GM18873 (cell line): ENCODE measurements around the gene PTPRE.
"Not testable (repeated sequence)": the region's sequence is repeated elsewhere in the genome, so short reads cannot be mapped to it uniquely, and the experiment has no call there.

Source experiments
- ATAC-seq: cut with Tn5 transposase; IDR thresholded peaks from one replicate; pipeline ENCODE4 v1.9.1; 2021; ENCODE audit warnings: mild to moderate bottlenecking, moderate library complexity, moderate number of reproducible peaks; ENCODE audit not compliant: unreplicated experiment, low FRiP score

PTPRE gene

DNA sequence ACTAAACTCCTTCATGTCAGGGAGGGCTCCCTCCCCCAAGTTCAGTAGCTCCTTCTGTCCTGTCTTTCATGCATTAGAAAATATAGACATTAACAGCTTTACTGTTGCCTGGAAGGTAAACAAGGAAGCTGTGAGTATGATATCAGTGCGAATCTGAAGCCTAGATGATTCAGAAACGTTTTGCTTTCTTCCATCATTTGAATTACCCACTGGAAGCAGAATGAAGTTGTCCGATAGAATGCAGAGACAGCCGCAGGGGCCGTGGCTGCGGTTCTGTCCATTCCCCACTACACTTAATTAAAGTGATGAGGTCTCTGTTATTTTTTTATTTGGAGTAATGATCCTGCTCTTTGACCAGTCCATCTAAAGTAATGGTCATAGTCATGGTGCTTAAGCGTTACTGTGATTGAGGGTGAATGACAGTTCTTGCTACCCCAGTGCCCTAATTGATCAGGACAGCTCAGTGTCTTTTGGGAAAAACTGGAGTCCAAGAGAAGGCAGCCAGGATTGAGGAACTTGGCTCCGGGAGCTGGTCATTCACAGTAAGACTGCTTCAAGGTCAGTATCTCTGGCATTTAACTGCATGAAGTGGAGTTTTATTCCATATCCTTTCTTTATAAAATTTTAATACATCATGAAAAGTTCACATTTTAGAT, 69.9 kb downstream of the PTPRE start:
- ATAC-seq: no peak

DNA sequence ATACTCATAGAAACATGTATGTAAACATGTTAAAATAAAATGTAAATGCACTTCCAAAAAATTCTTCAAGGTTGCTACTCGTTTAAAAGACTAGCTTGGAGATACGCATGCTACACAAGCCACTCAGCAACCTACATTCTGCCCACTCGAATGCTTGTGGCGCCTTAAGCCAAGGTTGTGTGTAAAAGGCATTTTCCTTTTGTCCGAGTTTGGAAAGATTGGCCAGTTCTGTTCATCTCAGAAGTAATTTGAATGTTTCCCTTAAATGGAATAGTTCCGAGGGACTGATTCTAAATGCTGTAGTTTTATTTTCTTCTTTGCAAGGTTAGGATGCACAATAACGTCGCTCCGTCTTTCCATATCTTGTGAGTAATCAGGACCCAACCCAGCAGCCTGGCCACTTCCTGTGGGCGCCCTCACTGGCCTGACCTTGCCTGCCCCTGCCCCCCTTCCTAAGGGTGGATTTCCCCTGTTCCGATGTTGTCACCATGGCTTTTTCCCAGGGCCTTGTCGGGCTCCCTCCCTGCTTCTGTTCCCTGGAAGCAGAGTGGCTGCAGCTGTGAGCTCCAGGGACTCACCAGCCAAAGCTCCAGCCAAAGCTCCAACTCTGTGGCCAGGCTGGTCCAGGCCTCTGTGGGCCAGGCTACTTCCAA, 70.6 kb downstream of the PTPRE start:
- no peak for ATAC-seq

DNA sequence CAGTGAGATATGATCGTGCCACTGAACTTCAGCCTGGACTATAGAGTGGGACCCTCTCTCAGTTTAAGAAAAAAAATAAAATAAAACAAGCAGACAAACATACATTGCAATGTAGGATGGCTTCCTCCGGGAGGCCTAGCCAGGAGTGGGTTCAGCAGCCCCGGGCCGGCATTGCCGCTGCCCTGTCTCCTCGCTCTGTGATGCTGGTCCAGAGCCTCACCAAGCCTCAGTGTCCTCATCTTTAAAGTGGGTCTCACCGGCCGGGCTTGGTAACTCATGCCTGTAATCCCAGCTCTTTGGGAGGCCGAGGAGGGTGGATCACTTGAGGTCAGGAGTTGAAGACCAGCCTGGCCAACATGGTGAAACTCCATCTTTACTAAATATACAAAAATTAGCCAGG, 71.6 kb downstream of the PTPRE start:
- no peak for ATAC-seq

DNA sequence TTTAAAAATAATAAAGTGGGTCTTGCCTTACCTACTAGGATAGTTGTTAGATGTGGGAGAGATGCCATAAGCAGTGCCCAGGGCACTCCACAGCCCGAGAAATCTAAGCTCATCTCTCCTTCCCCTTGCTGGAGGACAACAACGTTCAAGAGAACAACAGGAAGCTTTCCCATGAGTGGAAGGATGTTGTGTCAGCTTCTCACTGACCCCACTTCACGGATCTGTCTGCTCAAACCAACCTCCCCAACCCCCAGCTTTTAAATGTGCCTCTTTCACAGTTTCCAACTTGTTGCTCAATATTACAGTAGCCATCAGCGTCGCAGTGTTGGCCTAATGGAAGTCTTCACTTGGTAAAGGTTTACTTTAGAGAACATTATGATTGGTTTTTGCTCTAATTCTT, 72.1 kb downstream of the PTPRE start:
- ATAC-seq: no peak

DNA sequence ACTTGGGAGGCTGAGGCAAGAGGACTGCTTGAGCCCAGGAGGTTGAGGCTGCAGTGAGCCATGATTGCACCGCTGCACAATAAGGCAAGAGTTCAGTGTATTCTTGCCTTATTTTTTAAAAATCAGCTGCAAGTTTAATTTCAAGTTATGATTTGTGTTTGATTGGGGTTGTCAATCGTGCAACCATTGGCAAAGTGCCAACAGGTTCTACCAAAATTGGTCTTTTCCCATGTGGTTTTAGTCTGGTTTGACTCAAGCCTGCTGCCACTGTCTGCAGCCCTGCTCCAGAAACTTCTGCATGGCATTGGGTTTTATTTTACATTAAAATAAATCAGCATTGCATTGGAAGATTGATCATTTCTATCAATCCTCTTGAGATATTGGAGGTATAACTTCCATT, 72.7 kb downstream of the PTPRE start:
- ATAC-seq: no peak

DNA sequence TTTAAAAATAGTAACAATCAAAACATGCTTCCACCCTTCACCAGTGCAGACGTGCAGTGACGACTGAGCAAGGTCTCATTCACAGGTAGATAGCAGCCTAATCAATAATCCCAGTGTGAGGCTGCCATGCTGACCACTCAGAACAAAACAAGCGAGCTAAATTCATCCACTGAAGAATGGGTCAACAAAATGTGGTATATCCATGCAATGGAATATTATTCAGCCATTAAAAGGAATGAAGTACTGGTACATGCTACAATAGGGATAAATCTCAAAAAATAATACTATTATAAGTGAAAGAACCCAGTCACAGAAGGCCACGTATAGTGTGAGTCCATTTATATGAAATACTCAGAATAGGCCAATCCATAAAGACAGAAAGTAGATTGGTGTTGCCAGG, 74.0 kb downstream of the PTPRE start:
- no peak for ATAC-seq

DNA sequence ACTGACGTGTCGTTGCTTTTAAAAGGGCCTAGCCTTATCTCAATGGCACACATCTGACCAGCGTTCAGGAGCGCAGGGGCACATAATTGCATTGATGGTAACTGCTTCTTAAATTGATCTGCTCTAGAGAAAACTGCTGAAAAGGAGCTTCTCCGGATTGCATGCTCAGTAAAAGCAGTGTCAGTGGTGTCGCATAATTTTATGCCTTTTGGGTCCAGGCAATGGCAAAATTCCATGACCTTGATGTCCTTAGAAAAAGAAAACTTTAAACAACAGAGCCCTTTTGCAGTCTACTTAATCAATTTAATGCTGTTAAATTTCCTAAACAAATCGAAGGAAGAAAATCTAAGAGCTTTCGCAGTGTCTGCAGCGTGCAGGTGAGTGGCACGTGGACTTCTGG, 75.7 kb downstream of the PTPRE start:
- ATAC-seq: no peak

DNA sequence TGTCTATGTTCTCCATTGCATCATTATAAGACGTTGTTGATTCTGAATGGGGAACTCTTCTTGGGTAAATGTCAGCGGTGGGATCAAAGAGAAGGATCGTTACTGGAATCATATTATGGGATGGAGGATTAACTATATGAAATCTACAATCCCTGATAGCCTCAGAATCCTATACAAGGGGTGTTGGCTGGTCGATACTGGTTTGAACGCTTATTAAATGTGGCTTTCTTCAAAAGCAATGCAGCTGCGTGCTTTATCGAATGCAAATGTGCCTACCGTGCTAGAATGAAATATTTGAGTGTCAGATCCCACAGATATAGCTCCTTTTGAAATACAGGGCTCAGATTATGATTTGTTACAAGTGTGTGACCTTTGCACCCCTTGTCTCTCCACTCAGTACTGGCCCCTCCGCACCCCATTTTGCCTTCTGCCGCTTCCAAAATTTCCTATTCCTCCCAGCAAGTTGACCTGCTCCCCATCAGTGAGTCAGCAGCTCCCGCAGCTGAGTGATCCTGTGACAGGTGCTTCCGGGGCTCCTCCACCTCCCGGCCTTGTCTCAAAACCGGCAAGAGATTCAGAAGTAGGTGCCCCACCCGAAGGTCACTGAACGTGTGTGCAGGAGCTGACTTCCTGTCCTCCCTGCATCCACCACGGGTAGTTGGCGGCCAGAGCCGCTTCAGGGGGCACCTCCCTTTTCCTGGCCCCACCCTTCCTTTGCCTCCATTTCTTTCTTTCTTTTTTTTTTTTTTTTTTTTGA, 76.6 kb downstream of the PTPRE start:
- no peak for ATAC-seq

DNA sequence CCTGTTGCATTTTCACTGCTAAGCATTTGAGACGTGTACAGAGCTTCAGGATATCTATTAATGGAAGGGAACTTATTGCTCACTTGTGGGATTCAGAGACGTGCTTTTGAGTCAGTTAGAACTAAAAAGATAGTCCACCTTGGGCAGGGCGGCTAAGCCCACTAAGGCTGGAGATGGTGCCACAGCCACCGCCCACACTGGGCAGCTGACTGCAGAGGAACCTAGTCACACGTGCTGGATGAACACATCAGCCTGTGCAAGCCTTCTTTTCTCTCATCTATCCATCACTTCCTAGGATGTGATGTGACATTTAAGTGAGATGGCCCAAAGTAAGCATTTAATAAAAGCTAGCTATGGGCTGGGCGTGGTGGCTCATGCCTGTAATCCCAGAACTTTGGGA, 78.0 kb downstream of the PTPRE start:
- no peak for ATAC-seq

DNA sequence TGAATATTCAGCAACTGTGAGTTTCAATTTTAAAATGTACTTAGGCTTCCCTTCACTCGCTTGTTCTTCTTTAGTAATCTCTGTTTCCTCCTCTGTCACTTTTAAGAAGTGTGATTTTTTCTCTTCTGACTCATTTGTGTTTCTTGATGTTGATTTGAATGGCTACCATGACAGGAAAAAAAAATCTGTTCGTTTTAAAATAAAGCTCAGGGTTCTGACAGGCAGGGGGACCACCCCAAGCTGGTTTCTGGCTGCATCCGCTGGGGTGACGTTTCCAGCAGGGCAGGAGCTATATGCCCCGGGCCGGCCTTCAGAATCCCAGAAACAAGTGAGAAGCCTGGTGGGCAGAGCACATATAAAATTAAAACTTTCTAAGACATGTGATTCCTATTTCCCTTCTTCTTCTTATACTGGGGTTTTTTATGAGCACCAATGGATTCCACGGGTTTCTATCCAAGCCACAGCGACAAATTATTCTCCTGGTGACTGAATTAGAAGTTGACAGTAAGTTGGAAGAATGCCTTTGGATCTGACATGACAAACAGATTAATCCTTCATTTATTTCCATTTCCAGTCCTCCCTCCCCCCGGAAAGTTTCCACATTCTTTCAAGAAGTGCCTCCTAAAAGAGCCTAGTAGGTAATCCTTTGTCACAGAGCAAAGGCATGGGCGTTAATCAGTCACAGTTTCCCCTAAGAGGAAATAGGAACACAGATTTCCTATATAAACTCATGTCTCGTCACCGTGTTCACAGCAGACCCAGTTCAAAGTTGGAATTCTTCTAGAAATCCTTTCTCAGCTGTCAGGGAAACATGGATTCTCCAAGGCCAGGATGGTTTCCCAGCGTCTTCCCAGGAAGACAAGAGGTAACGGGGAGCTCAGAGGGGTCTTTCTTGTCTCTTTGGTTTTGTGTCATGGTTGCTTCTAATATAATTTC, 79.9 kb downstream of the PTPRE start:
- no peak for ATAC-seq

DNA sequence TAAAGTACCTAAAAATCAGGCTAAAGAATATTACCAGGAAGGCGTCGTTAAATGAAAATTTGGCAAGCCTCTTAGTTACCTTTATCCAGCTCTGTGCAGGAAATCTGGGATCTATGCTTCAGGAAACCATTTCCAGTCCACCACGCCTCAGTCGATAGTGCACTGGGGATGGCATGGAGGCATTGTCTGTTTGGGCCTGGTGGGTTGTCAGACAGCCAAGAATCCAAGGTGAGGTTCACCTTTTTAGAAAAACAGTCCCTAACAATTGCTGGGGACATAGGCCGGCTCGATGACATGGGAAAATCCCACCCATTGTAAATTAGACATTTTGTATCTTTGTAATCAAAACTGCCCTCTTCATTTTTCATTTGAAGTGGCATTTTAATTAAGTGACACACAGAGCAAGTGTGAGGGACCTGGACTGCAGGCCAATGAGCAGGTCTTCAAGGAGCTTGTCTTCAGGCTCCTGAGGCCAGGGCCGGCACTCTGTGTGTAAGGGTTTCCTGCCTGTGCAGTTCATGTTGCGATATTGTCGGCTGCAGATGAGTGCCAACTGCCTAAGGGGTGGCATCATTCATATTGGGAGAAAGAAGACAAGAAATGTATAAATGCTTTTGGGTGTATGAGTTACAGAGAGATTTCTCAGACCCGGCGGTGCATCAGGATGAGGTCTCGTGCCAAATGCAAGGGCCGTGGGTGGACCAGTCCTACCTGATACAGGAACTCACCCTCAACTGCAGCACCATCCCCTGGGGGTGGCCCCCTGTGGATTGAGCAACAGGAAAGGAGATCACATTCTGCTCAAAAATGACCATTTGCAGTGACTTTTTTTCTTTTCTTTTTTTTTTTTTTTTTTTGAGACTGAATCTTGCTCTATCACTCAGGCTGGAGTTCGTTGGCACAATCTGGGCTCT, 80.8 kb downstream of the PTPRE start:
- ATAC-seq: no peak

DNA sequence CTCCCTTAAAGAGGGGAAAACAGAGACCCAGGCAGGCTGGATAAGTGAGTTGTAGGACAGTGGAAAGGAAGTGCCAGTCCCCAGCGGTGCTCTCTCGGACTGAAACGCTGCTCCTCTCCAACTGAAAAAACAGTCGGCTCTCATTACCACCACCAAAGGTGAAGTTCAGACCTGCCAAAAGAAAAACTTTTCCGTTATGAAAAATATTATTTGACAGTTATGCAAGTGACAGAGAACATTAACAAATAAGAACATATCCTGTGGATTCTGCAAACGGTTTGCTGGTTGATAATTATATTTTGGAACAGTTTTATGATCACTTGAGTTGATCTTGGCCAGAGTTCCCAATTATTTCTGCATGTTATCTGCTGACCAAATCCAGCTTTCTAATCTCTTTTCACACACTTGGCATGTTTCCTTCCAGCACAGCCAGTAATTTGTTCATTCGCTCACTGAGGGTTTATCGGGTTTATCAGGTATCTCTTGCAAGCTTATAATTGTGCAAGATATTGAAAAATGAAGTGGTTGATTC, 82.6 kb downstream of the PTPRE start:
- no peak for ATAC-seq

DNA sequence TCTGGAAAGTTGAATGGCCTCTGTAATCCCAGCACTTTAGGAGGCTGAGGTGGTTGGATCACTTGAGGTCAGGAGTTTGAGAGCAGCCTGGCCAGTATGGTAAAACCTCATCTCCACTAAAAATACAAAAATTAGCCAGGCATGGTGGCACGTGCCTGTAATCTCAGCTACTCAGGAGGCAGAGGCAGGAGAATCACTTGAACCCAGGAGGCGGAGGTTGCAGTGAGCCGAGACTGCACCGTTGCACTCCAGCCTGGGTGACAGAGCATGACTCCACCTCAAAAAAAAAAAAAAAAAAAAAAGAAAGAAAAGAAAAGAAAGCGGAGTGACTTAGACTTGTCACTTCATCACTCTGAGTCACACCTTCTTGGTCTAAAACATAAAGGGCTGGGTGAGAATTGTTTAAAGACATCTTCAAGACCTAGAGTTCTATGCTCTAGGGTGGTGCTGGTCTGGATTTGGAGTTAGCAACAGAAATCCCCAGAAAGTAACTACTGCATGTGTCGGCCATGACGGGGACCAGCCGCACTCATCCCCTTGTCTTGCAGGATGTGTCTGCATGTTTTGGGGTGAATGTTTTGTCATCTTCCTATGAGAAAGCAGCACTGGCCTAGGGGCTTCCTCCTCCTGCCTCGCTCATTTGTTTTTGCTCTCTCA, 83.4 kb downstream of the PTPRE start:
- ATAC-seq: not testable (repeated sequence)

DNA sequence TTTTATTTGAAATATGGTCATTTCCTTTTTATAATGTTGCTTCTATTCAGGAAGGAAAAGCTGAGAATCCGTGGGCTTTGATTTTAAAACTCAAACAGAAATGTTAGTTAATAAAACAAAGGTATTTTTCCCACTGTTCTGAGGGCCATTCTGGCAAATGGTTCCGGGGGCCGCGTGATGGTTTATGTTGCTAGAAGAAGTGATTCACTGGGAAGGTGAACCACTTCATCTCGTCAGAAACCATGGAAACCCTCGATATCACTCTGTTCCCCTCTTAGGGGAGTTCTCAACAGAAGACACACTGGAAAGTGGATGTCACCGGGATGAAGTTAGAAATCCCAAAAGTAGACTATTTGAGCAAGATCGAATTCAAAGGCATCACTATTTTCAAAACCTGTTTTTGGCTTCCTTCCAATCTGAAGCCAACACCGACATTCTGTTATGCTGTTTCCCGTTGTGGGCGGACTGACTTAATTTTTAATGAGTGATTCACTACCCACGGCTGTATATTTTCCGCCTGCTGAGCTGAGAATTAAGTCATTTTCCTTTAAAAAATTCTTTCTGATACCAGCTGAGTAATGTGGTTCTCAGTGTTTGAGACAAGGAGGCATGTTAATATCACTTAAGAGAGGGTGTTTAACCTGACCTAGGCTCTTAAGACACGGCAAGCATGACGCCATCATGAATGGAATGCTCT, 84.1 kb downstream of the PTPRE start:
- ATAC-seq: no peak

DNA sequence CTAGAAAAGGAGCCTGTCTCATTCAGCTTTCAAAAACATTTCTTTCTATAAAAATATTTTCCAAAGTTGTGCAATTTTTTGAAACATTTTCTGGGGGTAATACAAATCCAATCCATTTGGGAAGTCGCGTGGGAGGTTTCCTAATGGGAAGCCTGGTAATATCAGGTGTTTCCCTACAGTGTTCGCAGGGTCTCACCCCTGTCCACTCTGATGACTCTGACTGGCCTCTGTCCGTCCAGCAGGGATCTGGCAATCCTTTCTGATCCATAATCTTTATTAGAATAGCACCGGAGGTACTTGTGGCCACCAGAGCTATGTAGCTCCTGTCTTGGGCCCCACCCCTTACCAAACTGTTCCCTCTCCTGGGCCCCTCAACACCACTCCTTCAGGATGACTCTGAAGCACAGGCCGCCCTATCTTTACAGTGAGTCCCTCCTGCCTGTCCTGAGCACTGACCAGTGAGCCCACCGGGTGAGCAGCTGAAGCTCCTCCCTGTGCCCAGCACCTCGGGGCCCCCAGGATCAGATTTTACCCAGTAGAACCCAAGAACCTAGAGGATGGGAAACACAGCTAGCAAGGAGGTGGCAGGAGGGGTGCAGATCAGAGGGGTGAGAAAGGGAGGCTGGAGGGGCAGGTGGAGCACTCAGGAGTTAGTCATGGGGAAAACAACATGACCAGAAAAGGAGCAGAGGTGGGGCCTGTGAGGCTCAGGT, 84.8 kb downstream of the PTPRE start:
- no peak for ATAC-seq

DNA sequence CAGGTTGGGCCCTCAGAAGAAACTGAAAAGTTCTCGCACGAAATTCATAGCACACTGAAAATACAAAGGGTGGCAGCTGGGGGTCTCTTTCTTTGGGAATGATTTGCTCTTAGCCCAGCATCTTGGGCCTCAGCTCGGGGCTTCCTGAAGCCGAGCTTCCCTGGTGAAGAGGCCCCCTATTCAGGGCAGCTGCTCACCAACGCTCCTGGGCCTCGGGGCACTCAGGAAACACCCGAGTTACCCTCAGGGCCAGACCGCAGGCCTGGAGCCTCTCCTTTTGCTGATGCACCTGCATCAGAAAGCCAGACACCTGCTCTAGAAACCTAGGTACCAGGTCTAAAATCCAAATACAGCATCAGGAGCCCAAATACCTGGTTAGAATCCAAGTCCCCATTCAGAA, 85.5 kb downstream of the PTPRE start:
- ATAC-seq: no peak

DNA sequence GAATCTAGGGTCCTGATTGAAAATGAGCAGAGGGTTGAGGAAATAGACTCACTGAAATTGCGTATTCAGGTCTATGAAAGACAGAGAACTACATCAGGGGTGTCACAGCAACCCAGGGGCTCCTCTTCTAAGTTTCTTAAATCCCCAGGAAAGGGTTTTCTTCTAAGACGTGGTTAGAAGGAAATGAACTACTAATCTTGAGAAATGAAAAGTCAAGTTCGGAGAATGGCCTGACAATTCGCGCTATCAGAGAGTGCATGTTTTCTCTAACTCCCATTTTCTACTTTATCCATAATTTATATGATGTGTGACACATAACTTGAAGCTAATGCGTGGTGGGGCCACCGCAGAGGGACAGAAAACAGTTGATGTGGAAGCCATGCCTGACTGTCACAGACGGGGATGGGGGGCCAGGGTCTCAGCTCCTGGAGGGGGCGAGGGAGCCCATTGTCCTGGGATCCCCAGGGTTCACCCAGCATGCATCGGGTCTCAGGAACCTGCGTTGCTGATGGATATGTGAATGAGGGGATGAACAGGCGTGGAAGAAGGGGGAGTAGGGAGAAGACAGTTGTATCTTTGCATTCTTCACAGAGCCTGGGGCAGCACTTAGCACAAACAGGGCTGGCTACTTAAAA, 86.3 kb downstream of the PTPRE start:
- ATAC-seq: no peak
